ENCODE measurements around the gene ZP2. TPM values are rescaled to one million over a fixed set of nuclear protein-coding genes. Genes with fewer than 3 reads are reported as not detected.

ZP2 gene
- total and polyA plus RNA-seq, 2 experiments from 2014 or later, result not detected

GRCh38 chr16:21184834-21185233 lies 26.5 kb downstream of the ZP2 start:
- WGBS, 2 experiments (ENCODE audit: low coverage in 1 of 2, low lambda C conversion rate in 2 of 2, missing lambda C conversion rate in 2 of 2), result 66 to 76% methylated on average over 3 of the region's 3 CpGs
- no peak overlapping the region for H3K27ac ChIP-seq
- H3K4me3 ChIP-seq, result no peak overlapping the region
- H3K4me2 ChIP-seq (ENCODE audit: unreplicated experiment), result no peak overlapping the region
- H3K79me2 ChIP-seq (ENCODE audit: insufficient read depth), result no peaks in the 10 kb centered on the region
- no peak overlapping the region for H3K9ac ChIP-seq
- peak; percentile 30 for DNase-seq
- in situ Hi-C loops (cut with MboI), result loop anchor here (10.0 to 25.0 kb wide), 2 partner anchors 110 to 1127 kb away; no protein-coding TSS in a partner anchor
- no peaks in the 10 kb centered on the region for H3K27me3 ChIP-seq (replicated peaks; ENCODE audit: insufficient read depth)
- peaks cover 13% of the 10 kb centered on the region for H3K36me3 ChIP-seq (ENCODE audit: low read depth)
- no peak overlapping the region for H2AFZ ChIP-seq
- H3K9me3 ChIP-seq (ENCODE audit: low read depth), result no peaks in the 10 kb centered on the region
- TF ChIP-seq EZH2phosphoT487 (IDR thresholded peaks at IDR 0.05; ENCODE audit: insufficient read depth, low read depth) (no peak), EZH2 (IDR thresholded peaks at IDR 0.05; ENCODE audit: insufficient read depth, poor library complexity, severe bottlenecking) (no peak)
- no peaks in the 10 kb centered on the region for H3F3A ChIP-seq (ENCODE audit: insufficient read depth)
- no peaks in the 10 kb centered on the region for H4K20me1 ChIP-seq (ENCODE audit: insufficient read depth)
- H3K9me2 ChIP-seq (ENCODE audit: insufficient read depth), result no peaks in the 10 kb centered on the region
- H3K4me1 ChIP-seq (ENCODE audit: insufficient read depth), result peaks cover 4% of the 10 kb centered on the region

GRCh38 chr16:21183995-21184394 lies 27.4 kb downstream of the ZP2 start:
- in situ Hi-C loops (cut with MboI), result loop anchor here (10.0 to 25.0 kb wide), 2 partner anchors 111 to 1128 kb away; no protein-coding TSS in a partner anchor
- H3K79me2 ChIP-seq (ENCODE audit: insufficient read depth), result no peaks in the 10 kb centered on the region
- peaks cover 4% of the 10 kb centered on the region for H3K4me1 ChIP-seq (ENCODE audit: insufficient read depth)
- H3K9ac ChIP-seq, result no peak overlapping the region
- no peak overlapping the region for H3K27ac ChIP-seq
- no peak for DNase-seq
- peaks cover 20% of the 10 kb centered on the region for H3K36me3 ChIP-seq (ENCODE audit: low read depth)
- 65% methylated on average over 3 of the region's 3 CpGs for WGBS, 2 experiments (ENCODE audit: low coverage in 1 of 2, low lambda C conversion rate in 2 of 2, missing lambda C conversion rate in 2 of 2)
- no peaks in the 10 kb centered on the region for H3F3A ChIP-seq (ENCODE audit: insufficient read depth)
- no peaks in the 10 kb centered on the region for H3K9me2 ChIP-seq (ENCODE audit: insufficient read depth)
- TF ChIP-seq EZH2phosphoT487 (IDR thresholded peaks at IDR 0.05; ENCODE audit: insufficient read depth, low read depth), result no peak
- no peak for TF ChIP-seq EZH2 (IDR thresholded peaks at IDR 0.05; ENCODE audit: insufficient read depth, poor library complexity, severe bottlenecking)
- no peaks in the 10 kb centered on the region for H3K27me3 ChIP-seq (replicated peaks; ENCODE audit: insufficient read depth)
- no peak overlapping the region for H3K4me2 ChIP-seq (ENCODE audit: unreplicated experiment)
- H3K9me3 ChIP-seq (ENCODE audit: low read depth), result no peaks in the 10 kb centered on the region
- H4K20me1 ChIP-seq (ENCODE audit: insufficient read depth), result no peaks in the 10 kb centered on the region
- no peak overlapping the region for H3K4me3 ChIP-seq
- no peak overlapping the region for H2AFZ ChIP-seq

GRCh38 chr16:21179983-21180365 lies 31.4 kb downstream of the ZP2 start:
- H3K79me2 ChIP-seq (ENCODE audit: insufficient read depth), result no peaks in the 10 kb centered on the region
- H3K9me3 ChIP-seq (ENCODE audit: low read depth), result no peaks in the 10 kb centered on the region
- no peak overlapping the region for H3K4me2 ChIP-seq (ENCODE audit: unreplicated experiment)
- no peaks in the 10 kb centered on the region for H3F3A ChIP-seq (ENCODE audit: insufficient read depth)
- peaks cover 27% of the 10 kb centered on the region for H3K36me3 ChIP-seq (ENCODE audit: low read depth)
- H3K4me3 ChIP-seq, result no peak overlapping the region
- no peak for DNase-seq
- H3K27ac ChIP-seq, result no peak overlapping the region
- no peak overlapping the region for H2AFZ ChIP-seq
- H4K20me1 ChIP-seq (ENCODE audit: insufficient read depth), result no peaks in the 10 kb centered on the region
- TF ChIP-seq EZH2phosphoT487 (IDR thresholded peaks at IDR 0.05; ENCODE audit: insufficient read depth, low read depth), result no peak
- no peak for TF ChIP-seq EZH2 (IDR thresholded peaks at IDR 0.05; ENCODE audit: insufficient read depth, poor library complexity, severe bottlenecking)
- no peaks in the 10 kb centered on the region for H3K4me1 ChIP-seq (ENCODE audit: insufficient read depth)
- WGBS, 2 experiments (ENCODE audit: low coverage in 1 of 2, low lambda C conversion rate in 2 of 2, missing lambda C conversion rate in 2 of 2), result 92% methylated on average over 3 of the region's 3 CpGs; no CpG with 5 or more reads in 1 of the 2 experiments
- H3K9ac ChIP-seq, result no peak overlapping the region
- in situ Hi-C loops (cut with MboI), result loop anchor here (10.0 to 25.0 kb wide), 2 partner anchors 115 to 1132 kb away; no protein-coding TSS in a partner anchor
- H3K27me3 ChIP-seq (replicated peaks; ENCODE audit: insufficient read depth), result no peaks in the 10 kb centered on the region
- H3K9me2 ChIP-seq (ENCODE audit: insufficient read depth), result no peaks in the 10 kb centered on the region

- no peaks in the 10 kb centered on the region for H4K20me1 ChIP-seq (ENCODE audit: insufficient read depth)
- H3K4me1 ChIP-seq (ENCODE audit: insufficient read depth), result no peaks in the 10 kb centered on the region
- H3K9me2 ChIP-seq (ENCODE audit: insufficient read depth), result no peaks in the 10 kb centered on the region
- H3K79me2 ChIP-seq (ENCODE audit: insufficient read depth), result no peaks in the 10 kb centered on the region
- in situ Hi-C loops (cut with MboI), result loop anchor here (25.0 kb wide), 1 partner anchor 1133 kb away; no protein-coding TSS in a partner anchor
- H3K27me3 ChIP-seq (replicated peaks; ENCODE audit: insufficient read depth), result no peaks in the 10 kb centered on the region
- H3K4me3 ChIP-seq, result no peak overlapping the region
- no peak overlapping the region for H3K9ac ChIP-seq
- no peak overlapping the region for H3K27ac ChIP-seq
- H3K36me3 ChIP-seq (ENCODE audit: low read depth), result peaks cover 27% of the 10 kb centered on the region
- H3F3A ChIP-seq (ENCODE audit: insufficient read depth), result no peaks in the 10 kb centered on the region
- H3K4me2 ChIP-seq (ENCODE audit: unreplicated experiment), result no peak overlapping the region
- WGBS, 2 experiments (ENCODE audit: low coverage in 1 of 2, low lambda C conversion rate in 2 of 2, missing lambda C conversion rate in 2 of 2), result 82 to 85% methylated on average over 13 of the region's 13 CpGs
- TF ChIP-seq EZH2phosphoT487 (IDR thresholded peaks at IDR 0.05; ENCODE audit: insufficient read depth, low read depth), result no peak
- TF ChIP-seq EZH2 (IDR thresholded peaks at IDR 0.05; ENCODE audit: insufficient read depth, poor library complexity, severe bottlenecking), result no peak
- H2AFZ ChIP-seq, result no peak overlapping the region
- DNase-seq, result no peak
- no peaks in the 10 kb centered on the region for H3K9me3 ChIP-seq (ENCODE audit: low read depth)
These were observed 32.0 kb downstream of the ZP2 start for GRCh38 chr16:21179126-21179982.
